Liver (tissue), 9 donors: ENCODE data around the gene HLA-DOB. TPM values are rescaled to one million over a fixed set of nuclear protein-coding genes. Genes with fewer than 3 reads are reported as not detected.

Source experiments
- DNase-seq: peaks from one replicate; pipeline ENCODE4 v3.0.0-alpha.2; 2017; ENCODE audit warnings: low spot score
- H3K27ac ChIP-seq, 2 donors: one replicate each; pipeline ENCODE4 v1.7.0; 2013; ENCODE audit warnings: inconsistent platforms in 2 of 2, low read length in 2 of 2, control low read depth in 1 of 2, low read depth in 1 of 2, mild to moderate bottlenecking in 1 of 2
- H3K27me3 ChIP-seq, 4 donors: one replicate each; pipeline versions ENCODE4 v1.6.1 to v1.7.0; 2013; ENCODE audit warnings: low read length in 3 of 4, inconsistent platforms in 1 of 4, mild to moderate bottlenecking in 1 of 4, moderate library complexity in 1 of 4; ENCODE audit not compliant: control insufficient read depth in 4 of 4, insufficient read depth in 4 of 4
- H3K36me3 ChIP-seq, 4 donors: one replicate each; pipeline versions ENCODE4 v1.6.1 to v1.7.0; 2013; ENCODE audit warnings: low read length in 3 of 4, mild to moderate bottlenecking in 3 of 4, low read depth in 1 of 4, moderate library complexity in 1 of 4; ENCODE audit not compliant: control insufficient read depth in 4 of 4, insufficient read depth in 3 of 4
- H3K4me1 ChIP-seq, 4 donors: one replicate each; pipeline versions ENCODE4 v1.6.1 to v1.7.0; 2013; ENCODE audit warnings: low read length in 3 of 4, mild to moderate bottlenecking in 3 of 4, moderate library complexity in 1 of 4; ENCODE audit not compliant: control insufficient read depth in 4 of 4, insufficient read depth in 4 of 4
- H3K4me3 ChIP-seq, 3 donors: one replicate each; pipeline versions ENCODE4 v1.6.1 to v1.7.0; 2013; ENCODE audit warnings: low read length in 3 of 3, control low read depth in 1 of 3, low read depth in 1 of 3, mild to moderate bottlenecking in 1 of 3
- H3K9ac ChIP-seq, 2 donors: one replicate each; pipeline ENCODE4 v1.7.0; 2013; ENCODE audit warnings: low read length in 2 of 2, mild to moderate bottlenecking in 2 of 2, moderate library complexity in 2 of 2, control low read depth in 1 of 2, low read depth in 1 of 2
- H3K9me3 ChIP-seq, 4 donors: one replicate each; pipeline versions ENCODE4 v1.6.1 to v1.7.0; 2013; ENCODE audit warnings: low read length in 3 of 4; ENCODE audit not compliant: control insufficient read depth in 4 of 4
- EGR1 ChIP-seq, 2 donors: IDR thresholded peaks; 2 replicates each; pipeline ENCODE4 v1.6.1; 2016 to 2018; ENCODE audit warnings: antibody characterized with exemption in 2 of 2, low read depth in 2 of 2
- FOXA1 ChIP-seq: IDR thresholded peaks from 2 replicates; pipeline ENCODE4 v1.6.1; 2016; ENCODE audit warnings: antibody characterized with exemption
- FOXA2 ChIP-seq: IDR thresholded peaks from 2 replicates; pipeline ENCODE4 v1.6.1; 2016; ENCODE audit warnings: antibody characterized with exemption
- GABPA ChIP-seq, 2 donors: IDR thresholded peaks in 1 of 2; conservative IDR thresholded peaks in 1 of 2; 2 replicates each; pipeline ENCODE4 v1.6.1; 2016; ENCODE audit warnings: antibody characterized with exemption in 2 of 2, mild to moderate bottlenecking in 1 of 2, moderate library complexity in 1 of 2
- HNF4A ChIP-seq, 2 donors: conservative IDR thresholded peaks; 2 replicates each; pipeline ENCODE4 v1.6.1; 2016; ENCODE audit warnings: antibody characterized with exemption in 2 of 2, mild to moderate bottlenecking in 2 of 2
- HNF4G ChIP-seq: IDR thresholded peaks from 2 replicates; pipeline ENCODE4 v1.6.1; 2016; ENCODE audit warnings: antibody characterized with exemption
- JUND ChIP-seq, 2 donors: IDR thresholded peaks; 2 replicates each; pipeline ENCODE4 v1.6.1; 2016; ENCODE audit warnings: antibody characterized with exemption in 2 of 2
- NR2F2 ChIP-seq: IDR thresholded peaks from 2 replicates; pipeline ENCODE4 v1.6.1; 2016; ENCODE audit warnings: antibody characterized with exemption
- RAD21 ChIP-seq, 2 donors: IDR thresholded peaks; 2 replicates each; pipeline ENCODE4 v1.6.1; 2016; ENCODE audit warnings: antibody characterized with exemption in 2 of 2, mild to moderate bottlenecking in 2 of 2
- RXRA ChIP-seq, 2 donors: IDR thresholded peaks; 2 replicates each; pipeline ENCODE4 v1.6.1; 2017 to 2018; ENCODE audit warnings: antibody characterized with exemption in 2 of 2, mild to moderate bottlenecking in 1 of 2
- SP1 ChIP-seq: IDR thresholded peaks from 2 replicates; pipeline ENCODE4 v1.6.1; 2018; ENCODE audit warnings: antibody characterized with exemption, mild to moderate bottlenecking
- TAF1 ChIP-seq: conservative IDR thresholded peaks from 2 replicates; pipeline ENCODE4 v1.6.1; 2016; ENCODE audit warnings: antibody characterized with exemption, mild to moderate bottlenecking
- YY1 ChIP-seq: IDR thresholded peaks from 2 replicates; pipeline ENCODE4 v1.6.1; 2016; ENCODE audit warnings: antibody characterized with exemption, mild to moderate bottlenecking
- WGBS: extraction: QIAGEN DNeasy Blood & Tissue Kit; methylation state at CpG from one replicate; pipeline ENCODE4 v1.1.7; 2013; 5-methylcytosine and 5-hydroxymethylcytosine counted together
- polyA plus RNA-seq, 2 donors: library from polyadenylated mRNA; stranded (reverse) in 1 of 2; unstranded in 1 of 2; fragments of 200-250 nt in 1 of 2; fragments of >200 nt in 1 of 2; fragmentation: Nextera tagmentation in 1 of 2; extraction: Ambion mirVana in 1 of 2; gene quantifications; one replicate each; pipeline versions ENCODE4 v1.2.1 to v1.2.3, GENCODE V29; 2013 to 2015
- total RNA-seq, 2 donors: library from RNA; depleted of rRNA; stranded (reverse); fragments of >200 nt; gene quantifications; one replicate each; pipeline ENCODE4 v1.2.3, GENCODE V29; 2014
- TF ChIP-seq, protein P1 (sequence below): fragments of 150-350 bp; IDR thresholded peaks from 2 replicates; pipeline ENCODE4 v1.5.1; 2017; ENCODE audit warnings: improper control_type of control experiment, low read depth, low read length; ENCODE audit not compliant: missing input control
- TF ChIP-seq, protein P2 (sequence below): IDR thresholded peaks from 2 replicates; pipeline ENCODE4 v1.6.1; 2016; ENCODE audit warnings: antibody characterized with exemption
- TF ChIP-seq, protein P3 (sequence below): IDR thresholded peaks from 2 replicates; pipeline ENCODE4 v1.6.1; 2016; ENCODE audit warnings: antibody characterized with exemption
- TF ChIP-seq, protein P4 (sequence below): IDR thresholded peaks from 2 replicates; pipeline ENCODE4 v1.6.1; 2016; ENCODE audit warnings: antibody characterized with exemption, mild to moderate bottlenecking
- TF ChIP-seq, protein P5 (sequence below): IDR thresholded peaks from 2 replicates; pipeline ENCODE4 v1.6.1; 2016; ENCODE audit warnings: antibody characterized with exemption
- donor health status: healthy.
- donor health status: healthy.
- donor health status: healthy.
- donor health status: healthy.
- donor health status: healthy.

HLA-DOB gene
- total and polyA plus RNA-seq, 4 donors, result 0.16 to 0.67 (median 0.25) TPM; not detected in 1

DNA sequence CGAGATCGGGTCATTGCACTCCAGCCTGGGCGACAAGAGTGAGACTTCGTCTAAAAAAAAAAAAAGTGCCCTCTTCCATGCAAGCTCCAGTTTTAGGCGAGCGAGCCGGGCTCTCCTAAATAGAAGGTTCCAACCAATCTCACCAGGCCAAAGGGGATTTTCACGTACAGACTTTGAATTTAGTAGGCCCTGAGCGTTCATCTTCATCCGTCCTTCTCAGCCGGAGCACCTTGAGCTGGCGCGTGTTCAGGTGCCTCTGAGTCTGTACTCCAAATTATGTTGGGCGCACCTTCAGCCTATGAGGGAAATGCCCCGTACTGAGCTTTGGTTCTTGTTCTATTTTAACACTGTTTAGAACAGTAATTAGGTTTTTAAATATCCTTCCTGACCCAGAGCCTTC lies 22.6 kb upstream of the HLA-DOB start:
- Histone ChIP-seq H3K27ac (peak overlapping the region; percentile 78 to 94), H3K9me3 (no peaks in the 10 kb centered on the region), H3K4me1 (peaks cover 7 to 40% (median 19%) of the 10 kb centered on the region in 4 donors), H3K4me3 (no peak overlapping the region), H3K9ac (no peak overlapping the region), H3K36me3 (peaks cover 0 to 14% (median 8%) of the 10 kb centered on the region in 4 donors), H3K27me3 (no peaks in the 10 kb centered on the region)
- 89% methylated on average over 15 of the region's 15 CpGs for WGBS
- TF ChIP-seq GABPA (IDR thresholded peaks at IDR 0.05 in 1 of 2, conservative IDR thresholded peaks at IDR 0.05 in 1 of 2) (no peak), EGR1 (IDR thresholded peaks at IDR 0.05; ENCODE audit: low read depth in 2 of 2) (no peak), RXRA (IDR thresholded peaks at IDR 0.05) (no peak), YY1 (no peak), FOXA1 (no peak)
- TF ChIP-seq, protein P1, sequence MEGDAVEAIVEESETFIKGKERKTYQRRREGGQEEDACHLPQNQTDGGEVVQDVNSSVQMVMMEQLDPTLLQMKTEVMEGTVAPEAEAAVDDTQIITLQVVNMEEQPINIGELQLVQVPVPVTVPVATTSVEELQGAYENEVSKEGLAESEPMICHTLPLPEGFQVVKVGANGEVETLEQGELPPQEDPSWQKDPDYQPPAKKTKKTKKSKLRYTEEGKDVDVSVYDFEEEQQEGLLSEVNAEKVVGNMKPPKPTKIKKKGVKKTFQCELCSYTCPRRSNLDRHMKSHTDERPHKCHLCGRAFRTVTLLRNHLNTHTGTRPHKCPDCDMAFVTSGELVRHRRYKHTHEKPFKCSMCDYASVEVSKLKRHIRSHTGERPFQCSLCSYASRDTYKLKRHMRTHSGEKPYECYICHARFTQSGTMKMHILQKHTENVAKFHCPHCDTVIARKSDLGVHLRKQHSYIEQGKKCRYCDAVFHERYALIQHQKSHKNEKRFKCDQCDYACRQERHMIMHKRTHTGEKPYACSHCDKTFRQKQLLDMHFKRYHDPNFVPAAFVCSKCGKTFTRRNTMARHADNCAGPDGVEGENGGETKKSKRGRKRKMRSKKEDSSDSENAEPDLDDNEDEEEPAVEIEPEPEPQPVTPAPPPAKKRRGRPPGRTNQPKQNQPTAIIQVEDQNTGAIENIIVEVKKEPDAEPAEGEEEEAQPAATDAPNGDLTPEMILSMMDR, result no peak
- TF ChIP-seq, protein P2, sequence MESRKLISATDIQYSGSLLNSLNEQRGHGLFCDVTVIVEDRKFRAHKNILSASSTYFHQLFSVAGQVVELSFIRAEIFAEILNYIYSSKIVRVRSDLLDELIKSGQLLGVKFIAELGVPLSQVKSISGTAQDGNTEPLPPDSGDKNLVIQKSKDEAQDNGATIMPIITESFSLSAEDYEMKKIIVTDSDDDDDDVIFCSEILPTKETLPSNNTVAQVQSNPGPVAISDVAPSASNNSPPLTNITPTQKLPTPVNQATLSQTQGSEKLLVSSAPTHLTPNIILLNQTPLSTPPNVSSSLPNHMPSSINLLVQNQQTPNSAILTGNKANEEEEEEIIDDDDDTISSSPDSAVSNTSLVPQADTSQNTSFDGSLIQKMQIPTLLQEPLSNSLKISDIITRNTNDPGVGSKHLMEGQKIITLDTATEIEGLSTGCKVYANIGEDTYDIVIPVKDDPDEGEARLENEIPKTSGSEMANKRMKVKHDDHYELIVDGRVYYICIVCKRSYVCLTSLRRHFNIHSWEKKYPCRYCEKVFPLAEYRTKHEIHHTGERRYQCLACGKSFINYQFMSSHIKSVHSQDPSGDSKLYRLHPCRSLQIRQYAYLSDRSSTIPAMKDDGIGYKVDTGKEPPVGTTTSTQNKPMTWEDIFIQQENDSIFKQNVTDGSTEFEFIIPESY, result no peak
- TF ChIP-seq, protein P3, sequence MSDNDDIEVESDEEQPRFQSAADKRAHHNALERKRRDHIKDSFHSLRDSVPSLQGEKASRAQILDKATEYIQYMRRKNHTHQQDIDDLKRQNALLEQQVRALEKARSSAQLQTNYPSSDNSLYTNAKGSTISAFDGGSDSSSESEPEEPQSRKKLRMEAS, result no peak
- no peak for DNase-seq

DNA sequence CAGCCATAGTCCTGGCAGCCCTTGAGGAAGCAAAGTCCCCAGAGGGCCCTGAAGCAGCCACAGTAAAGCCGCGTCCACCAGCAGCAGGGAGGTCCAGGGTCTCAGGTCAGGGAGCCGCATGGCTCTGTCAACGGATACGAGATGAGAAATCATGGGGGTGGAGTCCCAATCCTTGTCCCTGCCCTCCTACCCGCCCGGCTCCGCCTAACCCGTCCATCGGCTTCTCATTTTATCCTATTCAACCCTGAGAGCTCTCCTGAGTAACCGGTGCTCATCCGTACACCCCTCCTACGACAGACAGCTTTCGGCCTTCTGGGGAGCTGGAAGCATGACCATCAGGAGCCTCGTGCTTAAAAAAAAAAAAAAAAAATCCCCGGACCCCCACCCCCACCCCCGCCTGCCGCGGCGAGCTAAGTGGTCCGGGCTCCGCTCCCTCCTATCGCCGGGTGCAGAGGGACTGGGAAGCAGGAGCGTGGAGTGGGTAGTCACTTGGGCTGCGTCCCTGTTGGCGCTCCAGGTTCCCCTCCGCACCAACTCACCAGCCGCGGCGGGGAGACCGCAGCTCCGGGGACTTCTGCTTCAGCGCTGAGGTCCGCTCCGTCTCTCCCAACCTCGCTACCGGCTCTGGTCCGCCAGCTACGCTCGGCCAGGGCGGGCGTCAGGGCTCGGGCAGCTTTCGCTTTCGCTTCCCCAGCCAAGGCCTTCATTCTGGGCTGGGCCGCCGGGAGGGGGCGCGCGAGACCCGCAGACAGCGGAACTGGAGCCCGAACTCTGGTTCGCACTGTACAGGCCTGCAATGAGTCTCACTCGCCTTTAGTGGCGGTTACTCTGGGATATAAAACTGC lies 21.5 kb upstream of the HLA-DOB start, which contains the start of gene TAP2:
Gene TAP2, minus strand, starts transcription at position 626 of the 845 bp plus-strand sequence. Its CDS starts 506 bp downstream, at position 120.
- Histone ChIP-seq H3K27me3 (no peaks in the 10 kb centered on the region), H3K9ac (peak within 1 kb of the TSS in 1 of 2 donors; percentile 47), H3K27ac (peak within 1 kb of the TSS; percentile 78 to 94), H3K36me3 (peaks cover 0 to 14% (median 9%) of the 10 kb centered on the region in 4 donors), H3K4me3 (peak within 1 kb of the TSS; percentile 67 to 93 (median 87)), H3K4me1 (peaks cover 7 to 39% (median 19%) of the 10 kb centered on the region in 4 donors), H3K9me3 (no peaks in the 10 kb centered on the region)
- DNase-seq, result peak; percentile 98
- WGBS, result under 1% methylated on average over 57 of the region's 57 CpGs
- TF ChIP-seq, protein P4, sequence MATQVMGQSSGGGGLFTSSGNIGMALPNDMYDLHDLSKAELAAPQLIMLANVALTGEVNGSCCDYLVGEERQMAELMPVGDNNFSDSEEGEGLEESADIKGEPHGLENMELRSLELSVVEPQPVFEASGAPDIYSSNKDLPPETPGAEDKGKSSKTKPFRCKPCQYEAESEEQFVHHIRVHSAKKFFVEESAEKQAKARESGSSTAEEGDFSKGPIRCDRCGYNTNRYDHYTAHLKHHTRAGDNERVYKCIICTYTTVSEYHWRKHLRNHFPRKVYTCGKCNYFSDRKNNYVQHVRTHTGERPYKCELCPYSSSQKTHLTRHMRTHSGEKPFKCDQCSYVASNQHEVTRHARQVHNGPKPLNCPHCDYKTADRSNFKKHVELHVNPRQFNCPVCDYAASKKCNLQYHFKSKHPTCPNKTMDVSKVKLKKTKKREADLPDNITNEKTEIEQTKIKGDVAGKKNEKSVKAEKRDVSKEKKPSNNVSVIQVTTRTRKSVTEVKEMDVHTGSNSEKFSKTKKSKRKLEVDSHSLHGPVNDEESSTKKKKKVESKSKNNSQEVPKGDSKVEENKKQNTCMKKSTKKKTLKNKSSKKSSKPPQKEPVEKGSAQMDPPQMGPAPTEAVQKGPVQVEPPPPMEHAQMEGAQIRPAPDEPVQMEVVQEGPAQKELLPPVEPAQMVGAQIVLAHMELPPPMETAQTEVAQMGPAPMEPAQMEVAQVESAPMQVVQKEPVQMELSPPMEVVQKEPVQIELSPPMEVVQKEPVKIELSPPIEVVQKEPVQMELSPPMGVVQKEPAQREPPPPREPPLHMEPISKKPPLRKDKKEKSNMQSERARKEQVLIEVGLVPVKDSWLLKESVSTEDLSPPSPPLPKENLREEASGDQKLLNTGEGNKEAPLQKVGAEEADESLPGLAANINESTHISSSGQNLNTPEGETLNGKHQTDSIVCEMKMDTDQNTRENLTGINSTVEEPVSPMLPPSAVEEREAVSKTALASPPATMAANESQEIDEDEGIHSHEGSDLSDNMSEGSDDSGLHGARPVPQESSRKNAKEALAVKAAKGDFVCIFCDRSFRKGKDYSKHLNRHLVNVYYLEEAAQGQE, result peak; percentile 45
- peak; percentile 61 for TF ChIP-seq SP1
- TF ChIP-seq EGR1 (IDR thresholded peaks at IDR 0.05; ENCODE audit: low read depth in 2 of 2), result peak in 1 of 2 donors; percentile 19
- no peak for TF ChIP-seq FOXA1
- TF ChIP-seq RAD21 (IDR thresholded peaks at IDR 0.05), result peak; percentile 98
- no peak for TF ChIP-seq JUND (IDR thresholded peaks at IDR 0.05)
- no peak for TF ChIP-seq NR2F2
- no peak for TF ChIP-seq FOXA2
- TF ChIP-seq, protein P1, result peak; percentile 97
- TF ChIP-seq, protein P3, result peak; percentile 13
- TF ChIP-seq HNF4A (conservative IDR thresholded peaks at IDR 0.05), result peak in 1 of 2 donors; percentile 31
- TF ChIP-seq, protein P5, sequence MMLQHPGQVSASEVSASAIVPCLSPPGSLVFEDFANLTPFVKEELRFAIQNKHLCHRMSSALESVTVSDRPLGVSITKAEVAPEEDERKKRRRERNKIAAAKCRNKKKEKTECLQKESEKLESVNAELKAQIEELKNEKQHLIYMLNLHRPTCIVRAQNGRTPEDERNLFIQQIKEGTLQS, result peak; percentile 47
- TF ChIP-seq HNF4G, result no peak
- no peak for TF ChIP-seq GABPA (IDR thresholded peaks at IDR 0.05 in 1 of 2, conservative IDR thresholded peaks at IDR 0.05 in 1 of 2)
- peak; percentile 75 for TF ChIP-seq YY1
- peak; percentile 24 to 56 for TF ChIP-seq RXRA (IDR thresholded peaks at IDR 0.05)
- peak; percentile 43 for TF ChIP-seq TAF1
